SK-N-MC (cell line): Measurements from ENCODE around the gene LCP2.

Source experiments
- EZH2 ChIP-seq: fragments of 200-600 bp; sonication (generic); IDR thresholded peaks from one replicate; pipeline ENCODE4 v1.6.1; 2017; ENCODE audit warnings: antibody characterized with exemption
- FOXP2 ChIP-seq: optimal IDR thresholded peaks from 2 replicates; pipeline ENCODE3; 2011; ENCODE audit warnings: mild to moderate bottlenecking, moderate library complexity; ENCODE audit not compliant: insufficient read depth; ENCODE audit errors: extremely low read length, control extremely low read depth
- POLR2AphosphoS5 ChIP-seq: IDR thresholded peaks from 2 replicates; pipeline ENCODE4 v1.6.1; 2012; ENCODE audit warnings: mild to moderate bottlenecking, low read depth, low read length, borderline replicate concordance

GRCh38 chr5:170327829-170328228 lies 30.3 kb upstream of the LCP2 start:
- TF ChIP-seq POLR2AphosphoS5 (no peak), EZH2 (no peak), FOXP2 (no peak)
